SU-DHL-6 (cell line): ENCODE data around the gene GRM7.

Experiments used
- H2AFZ ChIP-seq: fragments of 200-600 bp; sonication (generic); 2 replicates; pipeline ENCODE4 v1.6.1; 2014; ENCODE audit warnings: low read depth, mild to moderate bottlenecking, moderate library complexity, mixed read lengths, antibody characterized with exemption, low read length; ENCODE audit not compliant: severe bottlenecking
- H3F3A ChIP-seq: fragments of 200-600 bp; shearing (Covaris generic); 2 replicates; pipeline ENCODE4 v1.6.0; 2016; ENCODE audit warnings: antibody characterized with exemption, mild to moderate bottlenecking; ENCODE audit not compliant: insufficient read depth
- H3K27ac ChIP-seq: fragments of 200-600 bp; sonication (generic); 2 replicates; pipeline ENCODE4 v1.5.1; 2016; ENCODE audit warnings: low read depth, mild to moderate bottlenecking, low read length, moderate library complexity, mixed read lengths
- H3K27me3 ChIP-seq: fragments of 200-600 bp; sonication (generic), shearing (Covaris generic); 2 replicates; pipeline ENCODE4 v1.6.0; 2014; ENCODE audit warnings: mild to moderate bottlenecking, low read length
- H3K36me3 ChIP-seq: fragments of 200-600 bp; sonication (generic); 2 replicates; pipeline ENCODE4 v1.6.1; 2014; ENCODE audit warnings: mild to moderate bottlenecking, low read length, mixed read lengths
- H3K4me2 ChIP-seq: fragments of 300-600, 200-600 bp; shearing (Covaris generic), sonication (generic); 2 replicates; pipeline ENCODE4 v1.6.0; 2014; ENCODE audit warnings: low read length, low read depth, mild to moderate bottlenecking; ENCODE audit not compliant: poor library complexity, severe bottlenecking
- H3K4me3 ChIP-seq: fragments of 200-600 bp; sonication (generic); 2 replicates; pipeline ENCODE4 v1.5.1; 2014; ENCODE audit warnings: antibody characterized with exemption, low read length, mild to moderate bottlenecking, mixed read lengths; ENCODE audit not compliant: insufficient read depth, poor library complexity, severe bottlenecking
- H3K79me2 ChIP-seq: fragments of 200-600 bp; sonication (generic); 2 replicates; pipeline ENCODE4 v1.6.1; 2014; ENCODE audit warnings: mild to moderate bottlenecking, low read length, moderate library complexity; ENCODE audit not compliant: insufficient read depth
- H3K9ac ChIP-seq: fragments of 200-600 bp; sonication (generic); 2 replicates; pipeline ENCODE4 v1.7.0; 2014; ENCODE audit warnings: mild to moderate bottlenecking, low read length
- H3K9me2 ChIP-seq: fragments of 200-600 bp; sonication (generic); replicated peaks from 2 replicates; pipeline ENCODE4 v1.6.1; 2014; ENCODE audit warnings: low read length; ENCODE audit not compliant: insufficient read depth
- H3K9me3 ChIP-seq: fragments of 200-600 bp; sonication (generic); 2 replicates; pipeline ENCODE4 v1.6.1; 2014; ENCODE audit warnings: low read length, mixed read lengths; ENCODE audit not compliant: insufficient read depth
- H4K20me1 ChIP-seq: fragments of 200-600 bp; sonication (generic); 2 replicates; pipeline ENCODE4 v1.6.1; 2014; ENCODE audit warnings: low read depth, mild to moderate bottlenecking, antibody characterized with exemption, low read length, moderate library complexity, mixed read lengths
- CTCF ChIP-seq: fragments of 200-600 bp; sonication (generic); IDR thresholded peaks from one replicate; pipeline ENCODE4 v1.5.1; 2017; ENCODE audit warnings: antibody characterized with exemption, mild to moderate bottlenecking, low read length, moderate library complexity; ENCODE audit not compliant: insufficient read depth, poor library complexity, severe bottlenecking
- EZH2phosphoT487 ChIP-seq: fragments of 200-600 bp; sonication (generic), shearing (Covaris generic); conservative IDR thresholded peaks from 2 replicates; pipeline ENCODE4 v1.6.1; 2018; ENCODE audit warnings: mild to moderate bottlenecking, antibody characterized with exemption, low read length, moderate library complexity, mixed read lengths

GRM7 gene

GRCh38 chr3:6878731-6879130 lies 17.8 kb downstream of the GRM7 start:
- Histone ChIP-seq H3K9me2 (no peaks in the 10 kb centered on the region), H3K36me3 (no peaks in the 10 kb centered on the region), H3K79me2 (no peaks in the 10 kb centered on the region), H3K27me3 (no peaks in the 10 kb centered on the region), H3K9ac (no peak overlapping the region), H4K20me1 (no peaks in the 10 kb centered on the region), H3F3A (no peaks in the 10 kb centered on the region), H2AFZ (no peak overlapping the region), H3K9me3 (no peaks in the 10 kb centered on the region), H3K27ac (no peak overlapping the region), H3K4me3 (no peak overlapping the region), H3K4me2 (no peak overlapping the region)
- TF ChIP-seq CTCF: no peak

- Histone ChIP-seq H3K79me2 (no peaks in the 10 kb centered on the region), H2AFZ (no peak overlapping the region), H3K9me2 (no peaks in the 10 kb centered on the region), H3K9ac (no peak overlapping the region), H3K4me2 (no peak overlapping the region), H3K4me3 (no peak overlapping the region), H3F3A (no peaks in the 10 kb centered on the region), H4K20me1 (no peaks in the 10 kb centered on the region), H3K36me3 (no peaks in the 10 kb centered on the region), H3K27me3 (no peaks in the 10 kb centered on the region), H3K9me3 (no peaks in the 10 kb centered on the region), H3K27ac (no peak overlapping the region)
- TF ChIP-seq EZH2phosphoT487 (no peak), CTCF (no peak)
Measured at GRCh38 chr3:6912240-6912639, 51.3 kb downstream of the GRM7 start.

- Histone ChIP-seq H3K27ac (no peak overlapping the region), H3K9me3 (no peaks in the 10 kb centered on the region), H3K9ac (no peak overlapping the region), H4K20me1 (no peaks in the 10 kb centered on the region), H3K27me3 (no peaks in the 10 kb centered on the region), H3F3A (no peaks in the 10 kb centered on the region), H3K4me3 (no peak overlapping the region), H2AFZ (no peak overlapping the region), H3K9me2 (no peaks in the 10 kb centered on the region), H3K36me3 (no peaks in the 10 kb centered on the region), H3K79me2 (no peaks in the 10 kb centered on the region), H3K4me2 (no peak overlapping the region)
- TF ChIP-seq CTCF (no peak), EZH2phosphoT487 (no peak)
Measured at GRCh38 chr3:6915898-6916297, 55.0 kb downstream of the GRM7 start.

GRCh38 chr3:6921066-6921465 lies 60.2 kb downstream of the GRM7 start:
- no peaks in the 10 kb centered on the region for H3K9me3 ChIP-seq
- no peaks in the 10 kb centered on the region for H3K36me3 ChIP-seq
- H3K4me3 ChIP-seq: no peak overlapping the region
- no peak for TF ChIP-seq CTCF
- TF ChIP-seq EZH2phosphoT487: no peak
- H3K79me2 ChIP-seq: no peaks in the 10 kb centered on the region
- H3K9me2 ChIP-seq: no peaks in the 10 kb centered on the region
- H3K4me2 ChIP-seq: no peak overlapping the region
- no peaks in the 10 kb centered on the region for H3K27me3 ChIP-seq
- no peak overlapping the region for H2AFZ ChIP-seq
- H4K20me1 ChIP-seq: no peaks in the 10 kb centered on the region
- no peak overlapping the region for H3K27ac ChIP-seq
- no peaks in the 10 kb centered on the region for H3F3A ChIP-seq
- H3K9ac ChIP-seq: no peak overlapping the region
